HEK293 (cell line): ENCODE data around the gene ECSIT.

Experiments used
- CTCF ChIA-PET: fragments of 350-600 bp; formaldehyde crosslinking; extraction: SDS; loops from one replicate; lab custom pipeline; 2021; ENCODE audit warnings: antibody characterized with exemption; lab: Yijun Ruan, JAX
- POLR2A ChIA-PET: fragments of 300-600 bp; formaldehyde crosslinking; extraction: SDS; loops from one replicate; lab custom pipeline; 2020; ENCODE audit warnings: antibody characterized with exemption, inconsistent platforms; lab: Yijun Ruan, JAX
- H3K27ac ChIP-seq: fragments of 200-500 bp; sonication (Bioruptor generic); 2 replicates; pipeline ENCODE4 v1.5.1; 2014; ENCODE audit warnings: low read depth, low read length, control low read depth, inconsistent platforms; ENCODE audit errors: extremely low read depth
- H3K36me3 ChIP-seq, 2 experiments: fragments of 200-500 bp in 1 of 2; sonication (Bioruptor generic) in 1 of 2; 1 replicate in 1 of 2; 2 replicates in 1 of 2; pipeline ENCODE4 v1.5.1; 2014 to 2017; ENCODE audit warnings: inconsistent platforms in 2 of 2, low read length in 2 of 2; ENCODE audit not compliant: control insufficient read depth in 2 of 2, insufficient read depth in 1 of 2
- H3K4me1 ChIP-seq: fragments of 200-500 bp; sonication (Bioruptor generic); 2 replicates; pipeline ENCODE4 v1.5.1; 2014; ENCODE audit warnings: mild to moderate bottlenecking, low read length, inconsistent platforms; ENCODE audit not compliant: control insufficient read depth, insufficient read depth
- H3K4me3 ChIP-seq: 2 replicates; pipeline ENCODE4 v1.5.1; 2011; ENCODE audit warnings: low read depth, mild to moderate bottlenecking, control low read depth, low read length, moderate library complexity
- H3K9me3 ChIP-seq: fragments of 200-500 bp; sonication (Bioruptor generic); 2 replicates; pipeline ENCODE4 v1.5.1; 2014; ENCODE audit warnings: low read depth, low read length, inconsistent platforms; ENCODE audit not compliant: control insufficient read depth, insufficient read depth
- HOXA7 ChIP-seq: sonication (generic); formaldehyde crosslinking; IDR thresholded peaks from 2 replicates; pipeline ENCODE4 v1.8.1; 2022; ENCODE audit warnings: missing genetic modification reagents, borderline replicate concordance
- KLF10 ChIP-seq: fragments of 450-650 bp; IDR thresholded peaks from 2 replicates; pipeline ENCODE4 v1.5.1; 2018; ENCODE audit warnings: missing biosample characterization, mild to moderate bottlenecking, missing genetic modification characterization
- KLF16 ChIP-seq: fragments of 450-650 bp; formaldehyde crosslinking; IDR thresholded peaks from 2 replicates; pipeline ENCODE4 v1.5.1; 2017; ENCODE audit warnings: missing biosample characterization, missing genetic modification characterization
- KLF7 ChIP-seq: fragments of 450-650 bp; formaldehyde crosslinking; IDR thresholded peaks from 2 replicates; pipeline ENCODE4 v1.5.1; 2016; ENCODE audit warnings: missing biosample characterization, missing genetic modification characterization, borderline replicate concordance
- PBX3 ChIP-seq: sonication (generic); formaldehyde crosslinking; IDR thresholded peaks from 2 replicates; pipeline ENCODE4 v1.8.1; 2022; ENCODE audit warnings: mild to moderate bottlenecking, moderate library complexity, missing genetic modification reagents
- PRDM1 ChIP-seq: fragments of 450-650 bp; formaldehyde crosslinking; IDR thresholded peaks from 2 replicates; pipeline ENCODE4; 2016; ENCODE audit warnings: missing biosample characterization, missing genetic modification characterization
- ZBTB20 ChIP-seq: fragments of 450-650 bp; formaldehyde crosslinking; IDR thresholded peaks from 2 replicates; pipeline ENCODE4 v1.5.1; 2016; ENCODE audit warnings: missing biosample characterization, missing genetic modification characterization
- ZBTB6 ChIP-seq: fragments of 450-650 bp; formaldehyde crosslinking; IDR thresholded peaks from 2 replicates; pipeline ENCODE4 v1.5.1; 2017; ENCODE audit warnings: missing biosample characterization, missing genetic modification characterization
- ZBTB8A ChIP-seq: fragments of 450-650 bp; formaldehyde crosslinking; IDR thresholded peaks from 2 replicates; pipeline ENCODE4 v1.5.1; 2016; ENCODE audit warnings: missing biosample characterization, missing genetic modification characterization
- ZNF133 ChIP-seq: fragments of 450-650 bp; formaldehyde crosslinking; IDR thresholded peaks from 2 replicates; pipeline ENCODE4 v1.5.1; 2016; ENCODE audit warnings: missing biosample characterization, missing genetic modification characterization
- ZNF335 ChIP-seq: fragments of 450-650 bp; formaldehyde crosslinking; conservative IDR thresholded peaks from 2 replicates; pipeline ENCODE4 v1.5.1; 2016; ENCODE audit warnings: missing biosample characterization, missing genetic modification characterization
- ZNF449 ChIP-seq: fragments of 450-650 bp; formaldehyde crosslinking; IDR thresholded peaks from 2 replicates; pipeline ENCODE4 v1.5.1; 2017; ENCODE audit warnings: missing biosample characterization, mild to moderate bottlenecking, missing genetic modification characterization, moderate library complexity
- ZNF596 ChIP-seq: fragments of 450-650 bp; IDR thresholded peaks from 2 replicates; pipeline ENCODE4 v1.5.0; 2018; ENCODE audit warnings: missing biosample characterization, mild to moderate bottlenecking, missing genetic modification characterization, moderate library complexity
- ZNF610 ChIP-seq: fragments of 450-650 bp; formaldehyde crosslinking; IDR thresholded peaks from 2 replicates; pipeline ENCODE4 v1.5.1; 2016; ENCODE audit warnings: missing biosample characterization, missing genetic modification characterization, borderline replicate concordance
- ZNF624 ChIP-seq: fragments of 450-650 bp; formaldehyde crosslinking; IDR thresholded peaks from 2 replicates; pipeline ENCODE4 v1.5.1; 2017; ENCODE audit warnings: missing biosample characterization, missing genetic modification characterization
- ZNF677 ChIP-seq: fragments of 450-650 bp; IDR thresholded peaks from 2 replicates; pipeline ENCODE4 v1.5.0; 2018; ENCODE audit warnings: missing biosample characterization, mild to moderate bottlenecking, missing genetic modification characterization, moderate library complexity
- ZNF701 ChIP-seq: fragments of 450-650 bp; formaldehyde crosslinking; IDR thresholded peaks from 2 replicates; pipeline ENCODE4 v1.5.1; 2016; ENCODE audit warnings: missing biosample characterization, missing genetic modification characterization
- ZNF704 ChIP-seq: fragments of 450-650 bp; formaldehyde crosslinking; IDR thresholded peaks from 2 replicates; pipeline ENCODE4 v1.5.1; 2016; ENCODE audit warnings: missing biosample characterization, missing genetic modification characterization
- ZNF76 ChIP-seq: fragments of 450-650 bp; formaldehyde crosslinking; IDR thresholded peaks from 2 replicates; pipeline ENCODE4; 2016; ENCODE audit warnings: low read depth, missing biosample characterization, missing genetic modification characterization, borderline replicate concordance
- ZSCAN23 ChIP-seq: fragments of 450-650 bp; formaldehyde crosslinking; IDR thresholded peaks from 2 replicates; pipeline ENCODE4 v1.5.1; 2016; ENCODE audit warnings: missing biosample characterization, missing genetic modification characterization
- TF ChIP-seq, protein P1 (sequence below): fragments of 450-650 bp; formaldehyde crosslinking; IDR thresholded peaks from 2 replicates; pipeline ENCODE4 v1.5.1; 2017; ENCODE audit warnings: missing biosample characterization, missing genetic modification characterization
- TF ChIP-seq, protein P2 (sequence below): fragments of 450-650 bp; formaldehyde crosslinking; optimal IDR thresholded peaks from 2 replicates; pipeline ENCODE3; 2016; ENCODE audit warnings: missing biosample characterization, mild to moderate bottlenecking, missing genetic modification characterization
- TF ChIP-seq, protein P3 (sequence below): fragments of 450-650 bp; formaldehyde crosslinking; IDR thresholded peaks from 2 replicates; pipeline ENCODE4 v1.5.1; 2016; ENCODE audit warnings: missing biosample characterization, missing genetic modification characterization

Gene ECSIT

GRCh38 chr19:11505504-11506100 lies 23.3 kb downstream of the ECSIT start, which contains the start of gene ZNF653 (continued):
- TF ChIP-seq, protein P1, sequence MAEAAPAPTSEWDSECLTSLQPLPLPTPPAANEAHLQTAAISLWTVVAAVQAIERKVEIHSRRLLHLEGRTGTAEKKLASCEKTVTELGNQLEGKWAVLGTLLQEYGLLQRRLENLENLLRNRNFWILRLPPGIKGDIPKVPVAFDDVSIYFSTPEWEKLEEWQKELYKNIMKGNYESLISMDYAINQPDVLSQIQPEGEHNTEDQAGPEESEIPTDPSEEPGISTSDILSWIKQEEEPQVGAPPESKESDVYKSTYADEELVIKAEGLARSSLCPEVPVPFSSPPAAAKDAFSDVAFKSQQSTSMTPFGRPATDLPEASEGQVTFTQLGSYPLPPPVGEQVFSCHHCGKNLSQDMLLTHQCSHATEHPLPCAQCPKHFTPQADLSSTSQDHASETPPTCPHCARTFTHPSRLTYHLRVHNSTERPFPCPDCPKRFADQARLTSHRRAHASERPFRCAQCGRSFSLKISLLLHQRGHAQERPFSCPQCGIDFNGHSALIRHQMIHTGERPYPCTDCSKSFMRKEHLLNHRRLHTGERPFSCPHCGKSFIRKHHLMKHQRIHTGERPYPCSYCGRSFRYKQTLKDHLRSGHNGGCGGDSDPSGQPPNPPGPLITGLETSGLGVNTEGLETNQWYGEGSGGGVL (tag by site-specific recombination): peak; percentile 78
- 0 out of 2 replicates have a peak, but pooled peaks have one; percentile 13 for TF ChIP-seq HOXA7 (CRISPR knock-in tag)
- TF ChIP-seq ZNF704 (tag by site-specific recombination): no peak
- TF ChIP-seq ZNF624: no peak
- TF ChIP-seq PBX3: peak; percentile 74; the same call in 1 of the 2 replicates
- TF ChIP-seq ZBTB6: peak; percentile 99
- TF ChIP-seq ZNF133 (tag by site-specific recombination): no peak
- TF ChIP-seq ZBTB8A (tag by site-specific recombination): peak; percentile 93
- no peak for TF ChIP-seq ZSCAN23 (tag by site-specific recombination)
- TF ChIP-seq, protein P2, sequence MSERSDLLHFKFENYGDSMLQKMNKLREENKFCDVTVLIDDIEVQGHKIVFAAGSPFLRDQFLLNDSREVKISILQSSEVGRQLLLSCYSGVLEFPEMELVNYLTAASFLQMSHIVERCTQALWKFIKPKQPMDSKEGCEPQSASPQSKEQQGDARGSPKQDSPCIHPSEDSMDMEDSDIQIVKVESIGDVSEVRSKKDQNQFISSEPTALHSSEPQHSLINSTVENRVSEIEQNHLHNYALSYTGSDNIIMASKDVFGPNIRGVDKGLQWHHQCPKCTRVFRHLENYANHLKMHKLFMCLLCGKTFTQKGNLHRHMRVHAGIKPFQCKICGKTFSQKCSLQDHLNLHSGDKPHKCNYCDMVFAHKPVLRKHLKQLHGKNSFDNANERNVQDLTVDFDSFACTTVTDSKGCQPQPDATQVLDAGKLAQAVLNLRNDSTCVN (tag by site-specific recombination): peak; percentile 69
- TF ChIP-seq PRDM1: no peak
- peak; percentile 57; the same call in 1 of the 2 replicates for TF ChIP-seq ZNF596
- 0 out of 2 replicates have a peak, but pooled peaks have one; percentile 10 for TF ChIP-seq ZNF677
- no peak for TF ChIP-seq ZNF449 (tag by site-specific recombination)
- TF ChIP-seq KLF7: no peak
- TF ChIP-seq KLF10: peak; percentile 73; the same call in 1 of the 2 replicates
- TF ChIP-seq ZNF76: 0 out of 2 replicates have a peak, but pooled peaks have one; percentile 19
- TF ChIP-seq ZNF335 (tag by site-specific recombination): peak; percentile 93

GRCh38 chr19:11505032-11505503 lies 23.9 kb downstream of the ECSIT start:
- H3K4me3 ChIP-seq: peak overlapping the region; percentile 64
- H3K9me3 ChIP-seq: no peaks in the 10 kb centered on the region
- H3K4me1 ChIP-seq: peaks cover 6% of the 10 kb centered on the region
- ChIA-PET CTCF (interaction anchor here (1.0 kb wide), 1 partner anchor 9 kb away, joined by 4 read pairs; no protein-coding TSS in a partner anchor), POLR2A (interaction anchor here (0.6 to 1.7 kb wide), 2 partner anchors 24 to 54 kb away, joined by 3 to 5 read pairs; partner anchors contain the start of genes ECSIT and ELOF1)
- H3K36me3 ChIP-seq: no peaks in the 10 kb centered on the region; a peak in 1 of 3 replicates
- H3K27ac ChIP-seq: peak overlapping the region; percentile 88; the same call in 1 of the 2 replicates
- TF ChIP-seq KLF16 (tag by site-specific recombination) (0 out of 2 replicates have a peak, but pooled peaks have one; percentile 21), ZNF610 (tag by site-specific recombination) (no peak), ZNF701 (tag by site-specific recombination) (no peak), ZBTB20 (tag by site-specific recombination) (peak; percentile 4; the same call in 1 of the 2 replicates)
- TF ChIP-seq, protein P3, sequence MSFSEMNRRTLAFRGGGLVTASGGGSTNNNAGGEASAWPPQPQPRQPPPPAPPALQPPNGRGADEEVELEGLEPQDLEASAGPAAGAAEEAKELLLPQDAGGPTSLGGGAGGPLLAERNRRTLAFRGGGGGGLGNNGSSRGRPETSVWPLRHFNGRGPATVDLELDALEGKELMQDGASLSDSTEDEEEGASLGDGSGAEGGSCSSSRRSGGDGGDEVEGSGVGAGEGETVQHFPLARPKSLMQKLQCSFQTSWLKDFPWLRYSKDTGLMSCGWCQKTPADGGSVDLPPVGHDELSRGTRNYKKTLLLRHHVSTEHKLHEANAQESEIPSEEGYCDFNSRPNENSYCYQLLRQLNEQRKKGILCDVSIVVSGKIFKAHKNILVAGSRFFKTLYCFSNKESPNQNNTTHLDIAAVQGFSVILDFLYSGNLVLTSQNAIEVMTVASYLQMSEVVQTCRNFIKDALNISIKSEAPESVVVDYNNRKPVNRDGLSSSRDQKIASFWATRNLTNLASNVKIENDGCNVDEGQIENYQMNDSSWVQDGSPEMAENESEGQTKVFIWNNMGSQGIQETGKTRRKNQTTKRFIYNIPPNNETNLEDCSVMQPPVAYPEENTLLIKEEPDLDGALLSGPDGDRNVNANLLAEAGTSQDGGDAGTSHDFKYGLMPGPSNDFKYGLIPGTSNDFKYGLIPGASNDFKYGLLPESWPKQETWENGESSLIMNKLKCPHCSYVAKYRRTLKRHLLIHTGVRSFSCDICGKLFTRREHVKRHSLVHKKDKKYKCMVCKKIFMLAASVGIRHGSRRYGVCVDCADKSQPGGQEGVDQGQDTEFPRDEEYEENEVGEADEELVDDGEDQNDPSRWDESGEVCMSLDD (tag by site-specific recombination): 0 out of 2 replicates have a peak, but pooled peaks have one; percentile 8
